ENCODE results near the gene TESMIN. TPM values are rescaled to one million over a fixed set of nuclear protein-coding genes. Genes with fewer than 3 reads are reported as not detected.

The TESMIN gene
- total RNA-seq, 1 experiment from 2014 or later: 8.0 TPM

GRCh38 chr11:68669301-68670090 lies 81.8 kb downstream of the TESMIN start:
- H3K36me3 ChIP-seq (ENCODE audit: insufficient read depth, low read length, poor library complexity, severe bottlenecking): no peaks in the 10 kb centered on the region
- intact Hi-C loops (cut with micrococcal nuclease; ENCODE audit: unreplicated experiment): no loop called here
- ChIA-PET POLR2A (ENCODE audit: low non-redundant PET) (no interaction called here), CTCF (no interaction called here)
- H3K4me3 ChIP-seq (ENCODE audit: low read depth, low read length, poor library complexity, severe bottlenecking): no peak overlapping the region
- TF ChIP-seq EZH2 (IDR thresholded peaks at IDR 0.05; ENCODE audit: borderline replicate concordance, low read depth, low read length, poor library complexity, severe bottlenecking) (no peak), CTCF (conservative IDR thresholded peaks at IDR 0.05; ENCODE audit: low read depth, low read length) (no peak)
- no peaks in the 10 kb centered on the region for H3K9me3 ChIP-seq (ENCODE audit: low read depth, low read length, poor library complexity, severe bottlenecking)
- no peak for DNase-seq (ENCODE audit: low spot score)
- H3K27ac ChIP-seq (ENCODE audit: low read depth, low read length, poor library complexity, severe bottlenecking): no peak overlapping the region
- H3K4me1 ChIP-seq (ENCODE audit: insufficient read depth, low read length, poor library complexity, severe bottlenecking): no peaks in the 10 kb centered on the region
- BruUV-seq (replicated peaks): no TSS peak
- no peaks in the 10 kb centered on the region for H3K27me3 ChIP-seq (replicated peaks; ENCODE audit: insufficient read depth, low read depth, low read length, poor library complexity)

- Histone ChIP-seq H3K36me3 (ENCODE audit: insufficient read depth, low read length, poor library complexity, severe bottlenecking) (no peaks in the 10 kb centered on the region), H3K4me3 (ENCODE audit: low read depth, low read length, poor library complexity, severe bottlenecking) (no peak overlapping the region), H3K27ac (ENCODE audit: low read depth, low read length, poor library complexity, severe bottlenecking) (no peak overlapping the region), H3K27me3 (replicated peaks; ENCODE audit: insufficient read depth, low read depth, low read length, poor library complexity) (no peaks in the 10 kb centered on the region), H3K4me1 (ENCODE audit: insufficient read depth, low read length, poor library complexity, severe bottlenecking) (no peaks in the 10 kb centered on the region), H3K9me3 (ENCODE audit: low read depth, low read length, poor library complexity, severe bottlenecking) (no peaks in the 10 kb centered on the region)
- CTCF ChIA-PET: no interaction called here
- TF ChIP-seq EZH2 (IDR thresholded peaks at IDR 0.05; ENCODE audit: borderline replicate concordance, low read depth, low read length, poor library complexity, severe bottlenecking): no peak
- TF ChIP-seq CTCF (conservative IDR thresholded peaks at IDR 0.05; ENCODE audit: low read depth, low read length): no peak
- no peak for DNase-seq (ENCODE audit: low spot score)
- BruUV-seq (replicated peaks): no TSS peak
- POLR2A ChIA-PET (ENCODE audit: low non-redundant PET): no interaction called here
- intact Hi-C loops (cut with micrococcal nuclease; ENCODE audit: unreplicated experiment): no loop called here
These were observed 83.5 kb downstream of the TESMIN start for GRCh38 chr11:68667511-68668500.

- H3K27ac ChIP-seq (ENCODE audit: low read depth, low read length, poor library complexity, severe bottlenecking): no peak overlapping the region
- peaks cover 7% of the 10 kb centered on the region for H3K27me3 ChIP-seq (replicated peaks; ENCODE audit: insufficient read depth, low read depth, low read length, poor library complexity)
- DNase-seq (ENCODE audit: low spot score): no peak
- ChIA-PET POLR2A (ENCODE audit: low non-redundant PET) (no interaction called here), CTCF (no interaction called here)
- intact Hi-C loops (cut with micrococcal nuclease; ENCODE audit: unreplicated experiment): no loop called here
- no peaks in the 10 kb centered on the region for H3K9me3 ChIP-seq (ENCODE audit: low read depth, low read length, poor library complexity, severe bottlenecking)
- H3K4me3 ChIP-seq (ENCODE audit: low read depth, low read length, poor library complexity, severe bottlenecking): no peak overlapping the region
- no peak for TF ChIP-seq EZH2 (IDR thresholded peaks at IDR 0.05; ENCODE audit: borderline replicate concordance, low read depth, low read length, poor library complexity, severe bottlenecking)
- no peak for TF ChIP-seq CTCF (conservative IDR thresholded peaks at IDR 0.05; ENCODE audit: low read depth, low read length)
- no peaks in the 10 kb centered on the region for H3K36me3 ChIP-seq (ENCODE audit: insufficient read depth, low read length, poor library complexity, severe bottlenecking)
- H3K4me1 ChIP-seq (ENCODE audit: insufficient read depth, low read length, poor library complexity, severe bottlenecking): no peaks in the 10 kb centered on the region
- BruUV-seq (replicated peaks): no TSS peak
These were observed 84.5 kb downstream of the TESMIN start for GRCh38 chr11:68666849-68667248.
